Fibroblast of lung (primary cell): Measurements from ENCODE around the gene SUCLG1.

Experiments
- CTCF ChIP-seq, 2 donors: IDR thresholded peaks in 1 of 2; conservative IDR thresholded peaks in 1 of 2; 1 replicate in 1 of 2; 2 replicates in 1 of 2; pipeline ENCODE4 v1.5.1; 2011 to 2012; ENCODE audit warnings: low read length in 2 of 2, control low read depth in 1 of 2, inconsistent platforms in 1 of 2, low read depth in 1 of 2, mild to moderate bottlenecking in 1 of 2
- EZH2 ChIP-seq: IDR thresholded peaks from 2 replicates; pipeline ENCODE4 v1.5.1; 2012; ENCODE audit warnings: low read length, control low read depth, mild to moderate bottlenecking; ENCODE audit errors: missing control alignments

DNA sequence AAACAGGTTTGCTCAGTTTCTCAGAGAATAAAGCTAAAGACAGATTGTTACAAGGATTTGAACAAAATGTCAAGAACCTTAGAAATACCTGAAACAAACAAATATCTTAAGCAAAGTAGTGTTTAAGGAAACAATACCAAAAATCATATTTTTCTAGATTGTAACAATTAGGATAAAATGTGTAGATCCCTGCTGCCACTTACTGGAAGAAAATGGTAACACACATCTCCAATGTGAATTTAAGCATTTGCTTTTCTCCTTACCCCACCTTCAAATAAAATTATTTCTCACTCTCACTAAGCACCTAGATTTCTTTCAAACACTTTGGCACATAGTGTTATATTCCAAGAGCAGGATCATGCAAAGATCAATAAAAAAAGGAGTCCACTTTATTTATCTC is 34.9 kb downstream of the SUCLG1 start:
- TF ChIP-seq CTCF (conservative IDR thresholded peaks at IDR 0.05 in 1 of 2, IDR thresholded peaks at IDR 0.05 in 1 of 2; ENCODE audit: low read depth in 1 of 2, low read length in 2 of 2) (peak; percentile 20 to 57), EZH2 (no peak)
